ENCODE results near the gene DESI2. TPM values are rescaled to one million over a fixed set of nuclear protein-coding genes. Genes with fewer than 3 reads are reported as not detected.

Gene DESI2
- polyA plus RNA-seq, 1 of the 3 experiments (the other 2 are of a cell fraction), result 14.0 TPM

GRCh38 chr1:244614113-244614836, 38.7 kb upstream of the DESI2 start (continued):
- TF ChIP-seq REST (IDR thresholded peaks at IDR 0.05; ENCODE audit: low read depth, low read length), result no peak
- TF ChIP-seq YY1 (IDR thresholded peaks at IDR 0.05; ENCODE audit: low read depth), result no peak
- no peak for TF ChIP-seq RXRA (IDR thresholded peaks at IDR 0.05; ENCODE audit: borderline replicate concordance, low read depth)
- no peak for TF ChIP-seq GABPA (IDR thresholded peaks at IDR 0.05; ENCODE audit: low read depth)
- no peak for TF ChIP-seq NFIC (IDR thresholded peaks at IDR 0.05; ENCODE audit: borderline replicate concordance)
- no peak for TF ChIP-seq JUND (IDR thresholded peaks at IDR 0.05)
- no peak for TF ChIP-seq CHD2 (IDR thresholded peaks at IDR 0.05; ENCODE audit: low read length, partially characterized antibody)
- TF ChIP-seq RCOR1 (IDR thresholded peaks at IDR 0.05; ENCODE audit: low read length), result no peak
- TF ChIP-seq MXI1 (IDR thresholded peaks at IDR 0.05; ENCODE audit: low read depth, low read length), result no peak
- TF ChIP-seq EZH2phosphoT487 (IDR thresholded peaks at IDR 0.05; ENCODE audit: borderline replicate concordance, low read depth), result no peak
- TF ChIP-seq FOSL2 (IDR thresholded peaks at IDR 0.05; ENCODE audit: borderline replicate concordance, low read depth), result no peak

GRCh38 chr1:244614879-244615278, 38.0 kb upstream of the DESI2 start:
- Histone ChIP-seq H3K27ac (ENCODE audit: low read depth in 2 of 2, low read length in 1 of 2) (no peak overlapping the region), H3K36me3 (replicated peaks in 1 of 2; ENCODE audit: control insufficient read depth in 1 of 2, insufficient read depth in 2 of 2, low read length in 1 of 2) (no peaks in the 10 kb centered on the region), H3K27me3 (ENCODE audit: insufficient read depth) (no peaks in the 10 kb centered on the region), H2AFZ (ENCODE audit: low read depth) (no peak overlapping the region), H3K9me2 (no peaks in the 10 kb centered on the region), H3K4me1 (ENCODE audit: control insufficient read depth in 1 of 2, insufficient read depth in 2 of 2, low read depth in 1 of 2, low read length in 1 of 2) (no peaks in the 10 kb centered on the region), H3F3A (replicated peaks; ENCODE audit: insufficient read depth) (no peaks in the 10 kb centered on the region), H3K9ac (no peak overlapping the region), H3K4me2 (no peak overlapping the region), H3K4me3 (ENCODE audit: low read depth in 2 of 2, low read length in 1 of 2) (no peak overlapping the region), H3K79me2 (ENCODE audit: insufficient read depth) (no peaks in the 10 kb centered on the region), H3K9me3 (no peaks in the 10 kb centered on the region), H4K20me1 (ENCODE audit: insufficient read depth) (no peaks in the 10 kb centered on the region)
- CTCF ChIA-PET, result interaction anchor here (2.1 to 3.0 kb wide), 2 partner anchors 11 to 181 kb away, joined by 8 to 24 read pairs; no protein-coding TSS in a partner anchor
- 60% methylated on average over 3 of the region's 3 CpGs for WGBS (ENCODE audit: low lambda C conversion rate)
- no peak for DNase-seq
- no peak for TF ChIP-seq NRF1 (IDR thresholded peaks at IDR 0.05; ENCODE audit: low read depth, low read length)
- no peak for TF ChIP-seq CHD2 (IDR thresholded peaks at IDR 0.05; ENCODE audit: low read length, partially characterized antibody)
- TF ChIP-seq EP300 (IDR thresholded peaks at IDR 0.05; ENCODE audit: borderline replicate concordance in 1 of 2, low read depth in 1 of 2, low read length in 1 of 2), result no peak
- no peak for TF ChIP-seq POLR2AphosphoS5 (IDR thresholded peaks at IDR 0.05; ENCODE audit: low read depth, low read length)
- TF ChIP-seq FOXJ3 (CRISPR knock-in tag; IDR thresholded peaks at IDR 0.05), result no peak
- no peak for TF ChIP-seq RXRA (IDR thresholded peaks at IDR 0.05; ENCODE audit: borderline replicate concordance, low read depth)
- POLR2A ChIA-PET, result no interaction called here
